Stimulated activated CD8-positive, alpha-beta memory T cell treated with anti-CD3 and anti-CD28 coated beads, Interleukin-2, amount 100 ng/mL, for 1 hour (primary cell): ENCODE data around the gene HSPB6.
"Not testable (repeated sequence)": the region's sequence is repeated elsewhere in the genome, so short reads cannot be mapped to it uniquely, and the experiment has no call there.

Source experiments
- DNase-seq, 2 donors: peaks; one replicate each; pipeline ENCODE4 v3.0.0-alpha.2; 2020; ENCODE audit warnings: low read depth in 2 of 2

HSPB6 gene, protein sequence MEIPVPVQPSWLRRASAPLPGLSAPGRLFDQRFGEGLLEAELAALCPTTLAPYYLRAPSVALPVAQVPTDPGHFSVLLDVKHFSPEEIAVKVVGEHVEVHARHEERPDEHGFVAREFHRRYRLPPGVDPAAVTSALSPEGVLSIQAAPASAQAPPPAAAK

DNA sequence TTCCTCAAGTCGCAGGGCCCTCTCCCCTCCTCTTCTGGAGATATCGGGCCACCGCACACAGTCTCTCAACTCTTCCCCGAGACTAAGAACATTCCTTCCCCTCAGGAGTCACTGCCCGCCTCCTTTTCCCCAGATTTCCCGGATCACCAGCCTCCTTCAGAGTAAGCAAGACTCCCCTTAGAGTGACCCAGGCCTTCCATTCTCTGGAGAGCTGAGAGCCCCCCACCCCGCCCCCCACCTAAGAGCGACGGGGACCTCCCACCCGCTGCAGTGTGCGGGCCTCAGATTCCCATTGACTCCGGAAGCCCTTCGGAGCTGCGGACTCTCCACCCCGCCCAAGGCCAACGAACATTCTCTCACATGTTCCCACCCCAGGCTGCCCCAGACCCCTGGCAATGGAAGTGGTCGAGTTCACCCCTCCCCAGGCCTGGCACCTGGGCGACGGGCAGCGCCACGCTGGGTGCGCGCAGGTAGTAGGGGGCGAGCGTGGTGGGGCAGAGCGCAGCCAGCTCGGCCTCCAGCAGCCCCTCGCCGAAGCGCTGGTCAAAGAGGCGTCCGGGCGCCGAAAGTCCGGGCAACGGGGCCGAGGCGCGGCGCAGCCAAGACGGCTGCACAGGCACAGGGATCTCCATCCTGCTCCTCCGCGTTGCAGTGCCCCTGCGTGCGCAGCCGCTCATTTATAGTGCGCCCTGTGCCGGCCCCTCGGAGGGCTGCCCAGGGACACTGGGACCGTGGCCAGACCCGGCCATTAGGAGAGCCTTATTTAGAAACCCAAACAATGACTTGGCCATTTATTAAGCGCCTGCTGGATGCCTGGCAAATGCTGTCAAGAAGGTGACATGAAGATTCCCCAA, at the start of gene HSPB6:
Gene HSPB6, minus strand, starts transcription at position 653 of the 854 bp plus-strand sequence. Its CDS starts 21 bp downstream, at position 632.
- DNase-seq = no peak

GRCh38 chr19:35806597-35806996, 49.8 kb upstream of the HSPB6 start:
- DNase-seq = no peak

GRCh38 chr19:35805526-35806102, 48.8 kb upstream of the HSPB6 start:
- DNase-seq = no peak

DNA sequence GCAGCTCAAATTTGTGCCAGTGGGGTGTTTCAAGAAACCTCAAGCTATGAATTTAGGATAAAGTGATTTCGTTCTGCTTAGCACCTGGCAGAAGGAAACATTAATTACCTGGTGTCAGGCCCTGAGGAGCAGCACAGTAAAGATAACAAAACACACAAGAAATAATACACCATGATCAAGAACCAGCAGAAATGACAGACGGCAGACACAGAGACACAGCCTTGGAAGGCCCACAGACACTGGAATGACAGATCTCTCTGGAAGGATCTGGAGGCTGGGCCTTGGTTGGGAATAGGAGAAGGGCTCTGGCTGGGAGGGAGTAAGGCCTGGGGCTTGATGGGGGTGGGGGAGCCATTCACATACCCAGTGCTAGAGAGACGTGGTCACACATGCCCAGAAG, 45.0 kb upstream of the HSPB6 start:
- DNase-seq = no peak

- no peak for DNase-seq
These were observed 40.8 kb upstream of the HSPB6 start for GRCh38 chr19:35797663-35798062.

DNA sequence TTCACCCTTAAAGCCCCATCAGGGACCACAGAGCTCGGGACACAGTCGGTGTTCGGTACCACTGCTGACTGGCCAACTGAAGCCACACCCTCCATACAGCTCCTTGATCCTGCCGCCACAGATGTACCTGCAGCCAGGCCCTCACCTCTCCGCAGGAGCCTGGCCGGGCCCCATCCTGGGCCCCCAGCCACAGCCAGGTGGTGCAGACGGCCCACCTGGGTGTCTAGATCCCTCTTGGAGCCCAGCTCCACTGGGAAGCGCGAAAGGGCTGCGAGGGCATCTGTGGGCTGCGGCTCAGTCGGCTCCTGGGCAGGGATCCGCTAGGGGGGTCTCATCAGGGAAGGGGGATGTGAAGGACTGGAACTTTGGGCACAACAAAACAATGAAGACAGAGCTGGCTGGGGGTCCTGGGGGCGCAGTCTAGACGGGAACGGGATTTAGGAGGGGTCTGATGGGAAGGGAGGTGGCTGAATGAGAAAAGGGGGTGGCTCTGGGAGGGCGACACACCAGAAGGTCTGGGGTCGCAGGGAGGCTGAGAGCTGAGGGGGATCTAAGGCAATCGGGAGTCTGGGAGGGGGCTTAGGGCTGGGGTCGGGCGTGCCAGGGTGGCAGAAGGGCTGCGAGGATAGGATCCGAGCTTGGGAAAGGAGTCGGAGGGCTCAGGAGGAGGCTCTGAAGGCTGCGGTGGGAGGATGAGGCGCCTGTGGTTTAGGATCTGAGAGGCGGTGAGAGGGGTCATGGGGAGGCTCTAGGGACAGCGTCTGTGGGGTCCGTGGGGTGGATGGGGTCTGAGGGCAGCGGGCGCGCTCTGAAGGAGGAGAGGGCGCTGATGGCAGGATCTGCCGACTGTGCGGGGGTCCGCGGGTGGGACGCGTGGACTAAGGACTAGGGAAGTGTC, 40.1 kb upstream of the HSPB6 start:
- DNase-seq = no peak

- DNase-seq = not testable (repeated sequence)
These were observed 38.7 kb upstream of the HSPB6 start for GRCh38 chr19:35795564-35795963.

DNA sequence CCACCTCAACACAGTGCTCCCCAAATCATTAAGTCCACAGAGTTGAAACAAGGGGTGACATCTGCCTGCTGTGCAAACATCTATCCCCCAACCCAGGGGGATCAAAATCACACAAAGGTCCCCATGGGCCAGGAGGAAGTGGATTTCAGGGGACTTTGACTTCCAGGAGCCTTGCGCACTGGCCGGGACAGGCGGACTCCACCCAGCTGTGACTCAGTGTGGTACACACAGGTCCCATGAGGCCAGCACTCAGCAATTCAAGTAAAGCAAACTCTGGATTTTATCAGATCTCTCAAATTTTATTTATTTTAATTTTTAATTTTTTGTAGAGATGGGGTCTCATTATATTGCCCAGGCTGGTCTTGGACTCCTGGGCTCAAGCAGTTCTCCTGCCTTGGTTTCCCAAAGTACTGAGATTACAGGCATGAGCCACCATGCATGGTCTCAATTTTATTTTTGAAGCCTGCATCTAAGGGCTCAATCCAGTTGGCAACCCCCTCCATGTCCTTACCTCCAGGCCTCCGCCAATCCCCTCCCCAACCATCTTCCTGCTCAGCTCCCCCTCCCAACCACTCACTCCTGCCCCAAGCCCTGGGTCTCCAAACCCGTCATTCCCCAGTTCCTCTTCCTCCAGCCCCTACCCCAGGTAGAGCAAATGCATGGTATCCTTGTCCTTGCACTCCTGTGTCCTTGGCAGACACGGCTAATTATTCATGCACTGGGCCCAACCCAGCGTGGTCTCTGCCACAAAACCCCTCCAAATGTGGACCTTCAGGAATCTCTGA, 36.7 kb upstream of the HSPB6 start:
- DNase-seq = no peak

DNA sequence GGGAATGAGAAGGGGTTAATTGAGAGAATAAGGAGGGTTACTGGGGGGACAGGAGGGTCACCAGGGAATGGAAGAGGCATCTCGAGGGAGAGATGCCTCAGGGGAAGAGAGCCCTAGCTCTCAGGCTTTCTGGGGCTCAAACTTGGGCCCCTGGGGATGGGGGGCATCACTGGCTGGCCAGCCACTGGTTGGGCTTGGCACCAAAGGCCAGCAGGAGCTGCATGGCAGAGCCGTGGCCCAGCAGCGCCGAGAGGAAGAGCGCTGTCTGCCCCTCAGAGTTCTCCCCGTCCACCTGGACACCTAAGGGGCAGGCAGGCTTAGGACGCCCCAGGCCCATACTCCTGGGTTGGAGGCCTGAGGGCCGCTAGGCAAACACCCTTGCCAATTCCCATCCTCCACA, 36.1 kb upstream of the HSPB6 start:
- no peak for DNase-seq

- no peak for DNase-seq
These were observed 35.5 kb upstream of the HSPB6 start for GRCh38 chr19:35792312-35792711.

- no peak for DNase-seq
These were observed 35.0 kb upstream of the HSPB6 start for GRCh38 chr19:35791814-35792279.

DNA sequence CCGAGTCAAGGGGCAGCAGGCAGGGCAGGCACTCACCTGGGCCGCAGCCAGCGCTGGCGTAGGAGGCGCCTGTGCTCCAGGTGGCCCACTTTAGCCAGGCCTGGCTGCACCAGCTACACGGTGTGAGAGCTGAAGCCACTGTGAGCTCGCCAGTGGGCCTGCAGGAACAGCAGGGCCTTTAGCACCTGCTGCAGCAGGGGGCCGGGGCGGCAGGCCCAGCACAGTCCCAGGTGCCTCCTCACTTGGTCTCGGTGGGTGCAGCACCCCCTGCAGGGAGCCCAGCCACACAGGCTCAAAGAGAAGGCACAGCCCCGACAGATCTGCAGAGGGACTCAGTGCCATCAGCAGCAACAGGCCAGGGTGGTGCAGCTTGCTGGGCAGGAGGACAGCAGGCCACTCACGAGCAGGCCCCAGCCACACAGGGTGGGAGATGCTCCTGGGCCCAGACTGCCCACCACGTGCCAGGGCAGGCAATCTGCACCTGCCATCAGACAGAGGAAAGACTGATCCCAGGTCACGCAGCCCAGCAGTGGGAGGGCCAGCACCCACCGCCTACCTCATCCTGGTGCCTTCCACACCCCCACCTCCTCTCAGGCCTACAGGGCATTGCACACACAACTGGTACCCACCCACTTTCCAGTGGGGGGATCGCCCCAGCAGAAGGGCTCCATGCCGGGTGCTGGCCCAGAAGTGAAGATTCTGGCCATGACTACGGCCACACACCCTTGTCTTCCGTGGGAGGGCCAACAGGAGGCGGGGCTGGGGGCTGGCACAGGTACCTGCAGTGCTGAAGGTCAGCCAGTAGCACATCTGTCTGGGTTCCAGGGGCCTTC, 34.4 kb upstream of the HSPB6 start:
- DNase-seq = no peak

GRCh38 chr19:35789978-35790944, 33.4 kb upstream of the HSPB6 start:
- no peak for DNase-seq

DNA sequence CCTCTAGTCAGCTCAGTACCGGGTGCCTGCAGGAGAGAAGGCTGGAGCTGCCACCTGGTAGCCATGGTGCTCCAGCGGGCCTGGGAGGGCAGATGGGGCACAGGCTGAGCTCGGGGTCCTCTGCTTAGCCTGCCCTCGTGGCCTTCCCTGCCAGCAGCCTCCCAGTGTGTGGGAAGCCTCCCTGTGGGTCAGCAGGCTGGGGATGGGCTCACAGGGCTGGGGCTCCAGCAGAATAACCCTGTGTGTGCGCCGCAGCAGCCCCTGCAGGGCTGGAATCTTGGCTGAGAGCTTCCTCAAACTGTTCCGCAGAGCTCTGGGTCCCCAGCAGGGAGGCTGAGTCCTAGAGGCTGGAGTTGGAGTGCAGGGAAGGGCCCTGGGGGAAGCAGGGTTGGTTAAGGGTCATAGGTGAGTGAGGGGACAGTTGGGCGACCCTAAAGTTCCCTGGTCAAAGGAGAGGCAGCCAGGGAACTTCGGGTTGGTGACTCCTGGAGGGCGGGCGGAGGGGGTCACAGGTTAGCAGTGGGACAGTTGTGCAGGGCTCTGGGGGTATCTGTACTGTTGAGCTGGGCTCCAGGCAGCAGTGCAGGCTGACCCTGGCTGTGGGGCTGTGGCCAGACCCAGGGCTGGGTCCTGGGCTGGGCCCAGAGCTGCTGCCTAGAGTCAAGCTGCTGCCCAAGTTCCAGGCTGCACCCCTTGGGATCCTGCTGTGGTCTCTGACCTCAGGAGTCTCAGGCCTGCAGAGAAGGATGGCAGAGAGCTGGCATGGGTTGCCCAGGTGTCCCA, 32.6 kb upstream of the HSPB6 start:
- no peak for DNase-seq

DNA sequence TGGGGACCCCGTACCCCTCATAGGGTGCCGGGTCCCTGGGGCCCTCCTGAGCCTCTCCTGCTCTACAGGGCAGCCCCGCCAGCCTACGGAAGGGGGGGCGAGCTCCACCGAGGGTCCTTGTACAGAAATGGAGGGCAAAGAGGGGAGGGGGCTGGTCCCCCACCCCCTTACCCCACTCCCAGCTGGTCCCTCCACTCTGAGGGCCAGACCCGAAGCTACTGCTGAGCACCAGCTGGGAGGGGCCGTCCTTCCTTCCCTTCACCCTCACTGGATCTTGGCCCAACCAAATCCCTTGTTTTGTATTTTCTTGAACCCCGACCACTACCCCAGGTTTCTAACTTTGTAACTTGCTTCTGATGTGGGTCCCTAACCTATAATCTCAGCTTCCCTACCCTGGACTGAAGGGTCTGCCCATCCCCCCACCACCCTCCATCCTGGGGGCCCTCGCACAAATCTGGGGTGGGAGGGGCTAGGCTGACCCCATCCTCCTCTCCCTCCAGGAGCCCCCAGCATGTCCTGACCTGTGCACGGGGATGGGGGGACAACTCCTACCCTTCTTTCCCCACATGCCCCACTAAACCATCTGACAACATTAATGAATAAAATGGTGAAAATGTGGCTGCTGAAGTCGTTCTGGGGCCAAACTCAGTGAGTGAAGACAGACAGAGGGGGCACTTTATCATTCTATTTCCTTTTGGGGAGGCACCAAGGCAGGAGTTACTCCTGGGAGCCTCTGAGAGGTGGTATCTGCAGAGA, 31.6 kb upstream of the HSPB6 start:
- DNase-seq = no peak

DNA sequence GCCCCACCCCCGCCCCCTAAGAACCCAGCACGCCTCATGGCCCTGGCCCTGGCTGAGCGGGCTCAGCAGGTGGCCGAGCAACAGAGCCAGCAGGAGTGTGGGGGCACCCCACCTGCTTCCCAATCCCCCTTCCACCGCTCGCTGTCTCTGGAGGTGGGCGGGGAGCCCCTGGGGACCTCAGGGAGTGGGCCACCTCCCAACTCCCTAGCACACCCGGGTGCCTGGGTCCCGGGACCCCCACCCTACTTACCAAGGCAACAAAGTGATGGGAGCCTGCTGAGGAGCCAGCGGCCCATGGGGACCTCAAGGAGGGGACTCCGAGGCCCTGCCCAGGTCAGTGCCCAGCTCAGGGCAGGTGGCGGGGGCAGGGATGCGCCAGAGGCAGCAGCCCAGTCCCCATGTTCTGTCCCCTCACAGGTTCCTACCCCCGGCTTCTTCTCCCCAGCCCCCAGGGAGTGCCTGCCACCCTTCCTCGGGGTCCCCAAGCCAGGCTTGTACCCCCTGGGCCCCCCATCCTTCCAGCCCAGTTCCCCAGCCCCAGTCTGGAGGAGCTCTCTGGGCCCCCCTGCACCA, 30.5 kb upstream of the HSPB6 start:
- DNase-seq = no peak
